ENCODE results near the gene FOCAD. TPM values are rescaled to one million over a fixed set of nuclear protein-coding genes. Genes with fewer than 3 reads are reported as not detected.

The FOCAD gene
- total and polyA plus RNA-seq, 10 of the 15 experiments (the other 5 are each of a cell fraction or from before 2014, with no cell fraction given) = 13.7 to 93.0 (median 41.8) TPM

DNA sequence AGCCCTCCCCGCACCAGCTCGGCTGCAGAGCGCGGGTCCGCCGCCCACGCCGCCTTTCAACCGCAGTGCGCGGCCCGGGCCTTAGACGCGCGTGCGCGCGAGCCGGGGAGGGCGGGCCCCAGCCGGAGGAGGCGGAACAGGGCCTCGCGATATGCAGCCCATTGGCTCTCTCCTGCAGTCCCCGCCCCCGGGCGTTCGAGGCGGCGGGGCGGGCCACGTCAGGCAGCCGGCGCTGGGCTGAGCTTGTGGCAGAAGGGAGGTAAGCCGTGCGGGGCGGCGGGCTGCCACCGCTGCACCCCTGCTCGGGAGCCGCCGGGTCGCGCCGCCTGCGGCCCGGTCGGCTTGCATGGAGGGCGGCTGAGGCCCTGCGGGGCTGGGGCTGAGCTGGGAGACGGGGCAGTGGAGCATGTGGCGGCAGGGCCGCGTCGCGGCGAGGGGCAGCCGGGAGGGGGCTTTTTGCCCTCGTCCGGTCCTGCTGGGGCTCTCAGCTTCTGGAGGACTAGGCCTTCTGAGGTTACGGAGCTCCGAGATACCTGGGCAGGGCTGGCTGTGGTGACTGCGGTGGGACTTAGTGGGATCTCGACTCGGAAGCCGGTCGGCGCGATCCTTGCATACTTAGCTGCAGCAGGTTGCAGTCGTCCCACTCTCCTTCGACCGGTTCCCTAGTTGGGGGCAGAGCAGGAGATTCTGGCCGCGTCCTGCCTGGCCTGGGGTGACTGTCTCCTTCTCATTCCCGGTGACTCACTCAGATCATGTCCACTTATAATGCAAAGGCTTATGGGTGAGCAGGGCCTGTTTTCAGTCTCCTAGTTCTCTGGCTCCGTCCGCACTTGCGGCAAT lies at the start of gene FOCAD (continued):
- TF ChIP-seq BCL11A (IDR thresholded peaks at IDR 0.05; ENCODE audit: low read depth, low read length) = no peak
- TF ChIP-seq DPF2 (IDR thresholded peaks at IDR 0.05) = peak; percentile 85
- TF ChIP-seq SUPT20H (IDR thresholded peaks at IDR 0.05; ENCODE audit: borderline replicate concordance, control insufficient read depth, low read depth, low read length) = no peak
- no peak for TF ChIP-seq NFYA (IDR thresholded peaks at IDR 0.05; ENCODE audit: borderline replicate concordance, low read depth, low read length)
- peak; percentile 25; the same call in 1 of the 2 replicates for TF ChIP-seq MAX (IDR thresholded peaks at IDR 0.05; ENCODE audit: low read depth, low read length)
- TF ChIP-seq YBX1 (IDR thresholded peaks at IDR 0.05) = no peak
- TF ChIP-seq, protein P1, sequence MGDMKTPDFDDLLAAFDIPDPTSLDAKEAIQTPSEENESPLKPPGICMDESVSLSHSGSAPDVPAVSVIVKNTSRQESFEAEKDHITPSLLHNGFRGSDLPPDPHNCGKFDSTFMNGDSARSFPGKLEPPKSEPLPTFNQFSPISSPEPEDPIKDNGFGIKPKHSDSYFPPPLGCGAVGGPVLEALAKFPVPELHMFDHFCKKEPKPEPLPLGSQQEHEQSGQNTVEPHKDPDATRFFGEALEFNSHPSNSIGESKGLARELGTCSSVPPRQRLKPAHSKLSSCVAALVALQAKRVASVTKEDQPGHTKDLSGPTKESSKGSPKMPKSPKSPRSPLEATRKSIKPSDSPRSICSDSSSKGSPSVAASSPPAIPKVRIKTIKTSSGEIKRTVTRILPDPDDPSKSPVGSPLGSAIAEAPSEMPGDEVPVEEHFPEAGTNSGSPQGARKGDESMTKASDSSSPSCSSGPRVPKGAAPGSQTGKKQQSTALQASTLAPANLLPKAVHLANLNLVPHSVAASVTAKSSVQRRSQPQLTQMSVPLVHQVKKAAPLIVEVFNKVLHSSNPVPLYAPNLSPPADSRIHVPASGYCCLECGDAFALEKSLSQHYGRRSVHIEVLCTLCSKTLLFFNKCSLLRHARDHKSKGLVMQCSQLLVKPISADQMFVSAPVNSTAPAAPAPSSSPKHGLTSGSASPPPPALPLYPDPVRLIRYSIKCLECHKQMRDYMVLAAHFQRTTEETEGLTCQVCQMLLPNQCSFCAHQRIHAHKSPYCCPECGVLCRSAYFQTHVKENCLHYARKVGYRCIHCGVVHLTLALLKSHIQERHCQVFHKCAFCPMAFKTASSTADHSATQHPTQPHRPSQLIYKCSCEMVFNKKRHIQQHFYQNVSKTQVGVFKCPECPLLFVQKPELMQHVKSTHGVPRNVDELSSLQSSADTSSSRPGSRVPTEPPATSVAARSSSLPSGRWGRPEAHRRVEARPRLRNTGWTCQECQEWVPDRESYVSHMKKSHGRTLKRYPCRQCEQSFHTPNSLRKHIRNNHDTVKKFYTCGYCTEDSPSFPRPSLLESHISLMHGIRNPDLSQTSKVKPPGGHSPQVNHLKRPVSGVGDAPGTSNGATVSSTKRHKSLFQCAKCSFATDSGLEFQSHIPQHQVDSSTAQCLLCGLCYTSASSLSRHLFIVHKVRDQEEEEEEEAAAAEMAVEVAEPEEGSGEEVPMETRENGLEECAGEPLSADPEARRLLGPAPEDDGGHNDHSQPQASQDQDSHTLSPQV (IDR thresholded peaks at IDR 0.05) = no peak
- TF ChIP-seq CEBPB (IDR thresholded peaks at IDR 0.05; ENCODE audit: borderline replicate concordance in 1 of 2, low read depth in 2 of 2, low read length in 2 of 2) = no peak
- no peak for TF ChIP-seq USF2 (IDR thresholded peaks at IDR 0.05; ENCODE audit: borderline replicate concordance, low read depth, low read length)
- no peak for TF ChIP-seq FOS (IDR thresholded peaks at IDR 0.05; ENCODE audit: borderline replicate concordance, extremely low read depth, insufficient read length)
- no peak for TF ChIP-seq EZH2 (IDR thresholded peaks at IDR 0.05; ENCODE audit: borderline replicate concordance, control insufficient read depth, low read depth, low read length)
- TF ChIP-seq NFXL1 (IDR thresholded peaks at IDR 0.05; ENCODE audit: borderline replicate concordance) = 0 out of 2 replicates have a peak, but pooled peaks have one; percentile 33
- TF ChIP-seq NR2F1 (conservative IDR thresholded peaks at IDR 0.05) = peak; percentile 50
- TF ChIP-seq REST (IDR thresholded peaks at IDR 0.05; ENCODE audit: low read depth, low read length) = 0 out of 2 replicates have a peak, but pooled peaks have one; percentile 7
- TF ChIP-seq, protein P2, sequence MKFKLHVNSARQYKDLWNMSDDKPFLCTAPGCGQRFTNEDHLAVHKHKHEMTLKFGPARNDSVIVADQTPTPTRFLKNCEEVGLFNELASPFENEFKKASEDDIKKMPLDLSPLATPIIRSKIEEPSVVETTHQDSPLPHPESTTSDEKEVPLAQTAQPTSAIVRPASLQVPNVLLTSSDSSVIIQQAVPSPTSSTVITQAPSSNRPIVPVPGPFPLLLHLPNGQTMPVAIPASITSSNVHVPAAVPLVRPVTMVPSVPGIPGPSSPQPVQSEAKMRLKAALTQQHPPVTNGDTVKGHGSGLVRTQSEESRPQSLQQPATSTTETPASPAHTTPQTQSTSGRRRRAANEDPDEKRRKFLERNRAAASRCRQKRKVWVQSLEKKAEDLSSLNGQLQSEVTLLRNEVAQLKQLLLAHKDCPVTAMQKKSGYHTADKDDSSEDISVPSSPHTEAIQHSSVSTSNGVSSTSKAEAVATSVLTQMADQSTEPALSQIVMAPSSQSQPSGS (IDR thresholded peaks at IDR 0.05; ENCODE audit: low read length) = no peak
